Measurements from ENCODE around the gene GCNT2.

The GCNT2 gene

GRCh38 chr6:10676403-10676802 is 155.3 kb downstream of the GCNT2 start:
- no peak for DNase-seq

DNA sequence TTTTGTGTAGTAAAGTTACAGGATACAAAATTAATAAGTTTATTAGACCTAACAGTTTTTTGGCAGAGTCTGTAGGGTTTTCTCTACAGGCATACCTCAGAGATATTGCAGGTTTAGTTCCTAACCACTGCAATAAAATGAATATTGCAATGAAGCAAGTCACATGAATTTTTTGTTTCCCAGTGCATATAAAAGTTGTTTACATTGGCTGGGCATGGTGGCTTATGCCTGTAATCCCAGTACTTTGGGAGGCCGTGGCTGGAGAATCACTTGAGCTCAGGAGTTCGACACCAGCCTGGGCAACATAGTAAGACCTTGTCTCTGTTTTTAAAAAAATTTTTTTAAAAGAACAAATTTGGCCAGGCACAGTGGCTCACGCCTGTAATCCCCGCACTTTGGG is 157.3 kb downstream of the GCNT2 start:
- no peak for DNase-seq

All from DMS153 (cell line).